Bronchial epithelial cell (primary cell): Measurements from ENCODE around the gene TALDO1. TPM values are rescaled to one million over a fixed set of nuclear protein-coding genes. Genes with fewer than 3 reads are reported as not detected.

Source experiments
- DNase-seq: peaks from one replicate; pipeline ENCODE4 v3.0.0-alpha.2; 2010; ENCODE audit warnings: low read depth
- FAIRE-seq: peaks from 2 replicates; lab custom pipeline; 2011; peaks lifted over from hg19 to GRCh38; lab: Jason Lieb, UNC
- H3K27me3 ChIP-seq: 2 replicates; pipeline ENCODE4 v1.5.1; 2011; ENCODE audit warnings: low read length; ENCODE audit not compliant: control insufficient read depth, insufficient read depth
- H3K36me3 ChIP-seq: 2 replicates; pipeline ENCODE4 v1.5.1; 2011; ENCODE audit warnings: low read length; ENCODE audit not compliant: control insufficient read depth, insufficient read depth
- H3K4me3 ChIP-seq: 2 replicates; pipeline ENCODE4 v1.5.1; 2011; ENCODE audit warnings: mild to moderate bottlenecking, low read depth, low read length, control low read depth
- total RNA-seq: library from RNA; depleted of rRNA; stranded (reverse); fragments of >200 nt; gene quantifications from 2 replicates; pipeline ENCODE4 v1.2.1, GENCODE V29; 2014
- TF ChIP-seq, protein P1 (sequence below): IDR thresholded peaks from 2 replicates; pipeline ENCODE4 v1.5.1; 2011; ENCODE audit warnings: mild to moderate bottlenecking, moderate library complexity, low read length, control low read depth, inconsistent platforms; ENCODE audit not compliant: insufficient read depth, severe bottlenecking

The TALDO1 gene
- total RNA-seq, 1 donor from 2014 or later: 253 TPM

DNA sequence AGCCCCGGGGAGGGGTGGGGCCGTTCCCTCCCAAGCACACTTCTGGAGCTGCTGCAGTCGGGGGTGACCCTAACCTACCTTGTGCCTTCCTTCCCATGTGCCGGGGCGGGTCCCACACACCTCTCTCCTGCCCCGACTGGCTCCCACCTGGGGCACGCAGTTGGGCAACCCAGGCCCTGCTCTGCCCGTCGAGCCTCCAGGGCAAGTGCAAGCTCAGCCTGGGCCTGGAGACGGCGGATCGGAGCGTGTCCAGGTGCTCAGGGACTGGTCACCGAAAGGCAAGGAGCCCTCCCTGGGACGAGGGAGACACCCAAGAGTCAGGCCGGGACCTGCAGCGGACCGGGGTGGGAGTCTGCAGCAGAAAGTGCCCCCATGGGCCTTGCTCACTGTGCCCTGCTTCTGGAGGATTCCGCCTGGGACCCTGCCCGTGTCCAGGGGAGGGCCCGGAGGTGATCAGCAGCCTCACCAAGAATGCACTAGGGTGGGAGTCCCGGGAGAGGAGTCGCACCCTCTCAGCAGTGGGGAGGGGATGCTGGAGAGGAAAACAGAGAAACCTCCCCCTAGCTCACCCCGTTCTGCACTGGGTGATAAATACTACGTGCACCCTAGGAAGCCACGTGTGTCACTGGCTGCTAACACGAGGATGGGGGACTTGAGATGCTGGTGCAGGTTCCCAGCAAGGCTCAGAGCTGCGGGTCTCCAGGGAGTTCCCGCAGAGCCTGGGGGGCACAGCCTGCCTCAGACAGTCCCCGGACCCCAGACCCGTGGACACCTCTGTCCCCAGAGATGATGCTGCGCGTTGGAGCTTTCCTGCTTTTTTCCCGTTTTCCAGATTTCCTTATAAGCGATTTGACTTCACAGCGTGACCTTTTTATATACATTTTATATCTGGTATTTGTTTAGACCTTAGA lies 35.3 kb downstream of the TALDO1 start:
- Histone ChIP-seq H3K27me3 (no peaks in the 10 kb centered on the region), H3K4me3 (no peak overlapping the region), H3K36me3 (peaks cover 8% of the 10 kb centered on the region)
- DNase-seq (no peak), FAIRE-seq (no peak)
- TF ChIP-seq, protein P1, sequence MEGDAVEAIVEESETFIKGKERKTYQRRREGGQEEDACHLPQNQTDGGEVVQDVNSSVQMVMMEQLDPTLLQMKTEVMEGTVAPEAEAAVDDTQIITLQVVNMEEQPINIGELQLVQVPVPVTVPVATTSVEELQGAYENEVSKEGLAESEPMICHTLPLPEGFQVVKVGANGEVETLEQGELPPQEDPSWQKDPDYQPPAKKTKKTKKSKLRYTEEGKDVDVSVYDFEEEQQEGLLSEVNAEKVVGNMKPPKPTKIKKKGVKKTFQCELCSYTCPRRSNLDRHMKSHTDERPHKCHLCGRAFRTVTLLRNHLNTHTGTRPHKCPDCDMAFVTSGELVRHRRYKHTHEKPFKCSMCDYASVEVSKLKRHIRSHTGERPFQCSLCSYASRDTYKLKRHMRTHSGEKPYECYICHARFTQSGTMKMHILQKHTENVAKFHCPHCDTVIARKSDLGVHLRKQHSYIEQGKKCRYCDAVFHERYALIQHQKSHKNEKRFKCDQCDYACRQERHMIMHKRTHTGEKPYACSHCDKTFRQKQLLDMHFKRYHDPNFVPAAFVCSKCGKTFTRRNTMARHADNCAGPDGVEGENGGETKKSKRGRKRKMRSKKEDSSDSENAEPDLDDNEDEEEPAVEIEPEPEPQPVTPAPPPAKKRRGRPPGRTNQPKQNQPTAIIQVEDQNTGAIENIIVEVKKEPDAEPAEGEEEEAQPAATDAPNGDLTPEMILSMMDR: no peak

GRCh38 chr11:783581-784015 lies 36.3 kb downstream of the TALDO1 start:
- no peak for FAIRE-seq
- DNase-seq: peak; percentile 77
- H3K36me3 ChIP-seq: peaks cover 8% of the 10 kb centered on the region
- TF ChIP-seq, protein P1: peak; percentile 94
- no peak overlapping the region for H3K4me3 ChIP-seq
- no peaks in the 10 kb centered on the region for H3K27me3 ChIP-seq

- no peak overlapping the region for H3K4me3 ChIP-seq
- peaks cover 3% of the 10 kb centered on the region for H3K27me3 ChIP-seq
- TF ChIP-seq, protein P1: no peak
- FAIRE-seq (no peak), DNase-seq (no peak)
- H3K36me3 ChIP-seq: no peaks in the 10 kb centered on the region
These were observed 39.2 kb downstream of the TALDO1 start for GRCh38 chr11:786235-787083.

DNA sequence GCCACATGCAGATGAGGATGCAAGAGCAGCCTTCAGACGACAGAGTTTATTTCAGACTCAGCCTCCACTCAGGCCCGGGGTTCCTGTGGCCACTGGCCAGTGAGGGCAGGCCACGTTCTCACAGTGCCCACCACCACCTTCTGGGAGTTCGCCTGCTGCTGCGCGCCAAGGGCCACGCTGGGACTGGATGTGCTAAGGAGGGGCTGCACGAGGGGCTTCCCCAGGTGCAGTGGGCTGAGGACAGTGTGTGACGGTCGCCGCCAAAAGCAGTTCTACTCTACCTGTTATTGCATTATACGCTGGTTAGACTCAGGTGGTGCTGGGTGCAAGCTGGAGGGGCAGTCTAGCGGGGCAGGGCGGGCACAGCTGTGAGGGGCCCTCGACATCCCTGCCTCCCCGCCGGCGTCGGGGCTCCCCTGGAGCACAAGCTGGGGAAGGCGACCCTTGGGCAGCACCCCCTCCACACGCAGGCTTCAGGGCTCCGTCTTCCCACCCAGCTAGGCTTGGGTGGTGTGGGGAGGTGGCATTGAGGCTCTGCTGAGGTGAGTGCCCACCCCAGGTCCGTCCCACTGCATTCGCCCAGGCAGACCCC lies 39.9 kb downstream of the TALDO1 start:
- FAIRE-seq (no peak), DNase-seq (no peak)
- Histone ChIP-seq H3K4me3 (no peak overlapping the region), H3K27me3 (peaks cover 3% of the 10 kb centered on the region), H3K36me3 (peaks cover 3% of the 10 kb centered on the region)
- TF ChIP-seq, protein P1: no peak

DNA sequence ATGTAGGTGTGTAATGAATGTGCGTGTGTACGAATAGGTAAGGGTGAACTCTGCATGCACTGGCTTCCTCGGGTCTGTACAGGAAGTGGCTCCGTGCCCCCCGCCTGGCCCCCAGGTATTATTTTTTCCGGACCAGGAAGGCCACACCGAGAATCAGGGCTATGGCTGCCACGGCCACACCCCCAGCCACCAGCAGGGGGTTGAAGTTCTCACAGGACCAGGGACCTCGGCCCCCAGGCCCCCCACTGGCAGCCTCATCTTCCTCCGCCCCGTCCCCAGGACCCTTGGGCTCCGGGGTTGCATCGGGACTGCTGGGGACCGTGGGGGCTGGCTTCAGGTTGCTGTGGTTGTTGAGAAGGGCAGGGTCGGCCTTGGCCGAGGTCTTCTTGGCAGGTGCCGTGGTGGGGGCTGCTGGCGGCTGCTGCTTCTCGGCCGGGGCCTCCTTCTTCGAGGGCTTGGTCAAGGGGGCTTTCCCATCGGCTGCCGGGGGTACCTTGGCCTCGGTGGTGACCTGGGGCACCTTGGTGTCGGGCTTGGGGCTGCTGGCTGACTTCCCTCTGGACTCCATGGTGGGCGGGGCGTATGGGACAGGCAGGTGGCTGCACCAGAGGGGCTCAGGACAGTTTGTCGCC lies 40.9 kb downstream of the TALDO1 start:
- Histone ChIP-seq H3K27me3 (peaks cover 3% of the 10 kb centered on the region), H3K4me3 (no peak overlapping the region), H3K36me3 (peaks cover 3% of the 10 kb centered on the region)
- no peak for FAIRE-seq
- TF ChIP-seq, protein P1: no peak
- no peak for DNase-seq
